ENCODE measurements around the gene RSBN1.
A peak's percentile ranks its signal among the peaks of the same experiment; 100 is the strongest.
"Not testable (repeated sequence)": the region's sequence is repeated elsewhere in the genome, so short reads cannot be mapped to it uniquely, and the experiment has no call there.

The RSBN1 gene

GRCh38 chr1:113811888-113812660, at the start of gene RSBN1:
Gene RSBN1, minus strand, starts transcription at chr1:113812476. Its CDS starts 64 bp downstream, at chr1:113812412.
- DNase-seq = peak; percentile 98

- DNase-seq = no peak
These were observed 49.4 kb upstream of the RSBN1 start for GRCh38 chr1:113861641-113862040.

DNA sequence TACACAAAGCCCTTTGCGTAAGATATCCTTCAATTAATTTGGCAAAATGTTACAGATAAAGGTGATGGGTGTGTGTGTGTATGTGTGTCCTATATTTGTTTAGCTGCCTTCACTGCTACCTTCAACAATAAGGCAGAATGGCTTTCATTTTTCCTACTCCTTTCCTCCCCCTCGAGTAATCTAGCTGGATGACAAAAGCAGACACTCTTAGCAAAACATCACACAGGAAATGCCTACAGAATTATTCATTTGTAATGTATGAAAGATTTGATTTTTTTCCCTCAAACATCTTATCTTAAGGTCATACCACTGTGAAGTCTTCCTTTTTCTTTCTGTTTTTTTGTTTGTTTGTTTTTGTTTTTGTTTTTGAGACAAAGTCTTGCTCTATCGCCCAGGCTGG, 48.6 kb upstream of the RSBN1 start:
- DNase-seq = no peak

GRCh38 chr1:113859478-113860175, 47.4 kb upstream of the RSBN1 start:
- DNase-seq = no peak

DNA sequence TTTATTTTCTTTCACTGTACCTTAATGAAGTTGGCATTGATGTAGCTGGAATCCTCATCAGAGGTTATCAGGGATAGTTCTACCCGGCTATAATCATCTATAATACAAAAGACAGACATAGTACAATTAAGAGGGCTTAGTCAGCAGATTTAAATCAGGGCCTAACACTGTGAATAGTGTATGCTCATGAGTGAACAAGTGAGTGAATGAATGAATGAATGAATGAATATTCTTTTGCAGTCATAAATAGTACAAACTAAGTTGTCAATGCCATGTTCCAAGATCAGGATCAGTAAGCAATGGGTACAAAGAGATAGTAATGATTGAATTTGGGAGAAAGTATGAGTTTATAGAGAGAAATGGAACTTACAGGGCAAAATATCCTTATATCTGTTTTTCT, 46.7 kb upstream of the RSBN1 start:
- no peak for DNase-seq

GRCh38 chr1:113858418-113858817, 46.1 kb upstream of the RSBN1 start:
- no peak for DNase-seq

DNA sequence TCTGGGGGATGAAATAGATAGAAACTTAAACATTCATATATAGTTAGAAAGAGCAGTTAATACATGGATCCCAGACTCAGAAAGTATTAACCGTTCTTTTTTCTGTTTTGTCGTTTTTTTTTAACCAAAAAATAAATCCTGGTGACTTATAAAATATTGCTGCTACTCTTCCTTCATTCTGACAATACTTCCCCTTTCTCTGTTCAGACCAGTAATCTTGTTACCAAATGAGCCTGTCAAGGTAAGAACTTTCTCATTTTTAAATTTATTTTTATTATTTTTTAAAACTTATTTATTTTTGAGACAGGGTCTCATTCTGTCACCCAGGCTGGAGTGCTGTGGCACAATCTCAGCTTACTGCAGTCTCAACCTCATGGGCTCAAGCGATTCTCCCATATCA, 45.5 kb upstream of the RSBN1 start:
- DNase-seq = no peak

DNA sequence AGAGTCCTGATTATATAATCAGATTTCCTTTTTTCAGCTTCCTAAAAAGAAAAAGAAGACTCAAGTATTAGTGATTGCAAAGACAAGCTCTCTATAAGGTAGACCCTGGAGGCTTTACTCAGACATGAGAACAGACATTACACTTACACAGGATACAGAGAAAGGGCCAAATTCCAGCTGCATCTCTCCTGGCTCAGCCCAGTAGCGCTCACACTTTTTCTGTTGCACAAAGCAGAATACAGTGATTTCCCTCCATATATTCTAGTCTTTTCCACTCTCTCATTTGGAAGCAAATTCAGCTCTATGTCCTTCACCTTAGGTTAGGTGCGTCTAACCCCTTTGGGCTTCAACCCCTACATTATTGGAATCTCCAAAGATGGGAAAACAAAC, 44.1 kb upstream of the RSBN1 start:
- no peak for DNase-seq

GRCh38 chr1:113855630-113856400, 43.5 kb upstream of the RSBN1 start:
- no peak for DNase-seq

DNA sequence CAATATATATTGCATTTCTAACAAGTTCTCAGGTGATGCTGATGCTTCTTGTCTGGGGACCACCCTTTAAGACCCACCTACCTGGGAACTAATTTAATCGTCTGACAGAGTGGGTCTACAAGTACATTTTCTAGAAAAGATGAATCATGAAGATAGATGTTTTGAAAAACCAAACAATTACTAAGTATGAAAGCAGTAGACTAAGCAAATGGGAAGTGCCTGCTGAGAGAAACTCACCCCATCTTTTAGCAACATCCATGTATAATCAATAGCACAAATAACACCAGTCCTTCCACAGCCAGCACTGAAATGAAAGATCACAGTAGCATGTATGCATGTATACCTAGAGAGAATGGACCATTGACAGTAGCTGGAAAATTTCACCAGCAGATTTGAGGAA, 42.0 kb upstream of the RSBN1 start:
- DNase-seq = no peak

- not testable (repeated sequence) for DNase-seq
These were observed 40.4 kb upstream of the RSBN1 start for GRCh38 chr1:113852694-113853093.

- DNase-seq = no peak
These were observed 38.0 kb upstream of the RSBN1 start for GRCh38 chr1:113850127-113850796.

- DNase-seq = no peak
These were observed 36.8 kb upstream of the RSBN1 start for GRCh38 chr1:113849072-113849471.

- DNase-seq = no peak
These were observed 34.2 kb upstream of the RSBN1 start for GRCh38 chr1:113846391-113847035.

DNA sequence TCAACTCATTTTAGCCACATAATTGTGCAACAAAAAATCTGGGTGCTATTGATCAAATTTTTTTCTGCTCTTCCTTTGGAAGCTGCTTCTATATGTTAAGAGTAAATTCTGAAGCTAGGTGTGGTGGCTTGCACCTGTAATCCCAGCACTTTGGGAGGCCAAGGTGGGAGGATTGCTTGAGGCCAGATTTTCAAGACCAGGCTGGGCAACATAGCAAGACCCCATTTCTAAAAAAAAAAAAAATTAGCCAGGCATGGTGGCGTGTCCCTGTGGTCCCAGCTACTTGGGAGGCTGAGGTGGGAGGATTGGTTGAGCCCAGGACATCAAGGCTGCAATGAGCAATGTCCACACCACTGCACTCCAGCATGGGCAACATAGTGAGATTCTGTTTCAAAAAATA, 24.3 kb upstream of the RSBN1 start:
- DNase-seq = no peak

GRCh38 chr1:113835686-113836290, 23.5 kb upstream of the RSBN1 start:
- peak; percentile 12 for DNase-seq

DNA sequence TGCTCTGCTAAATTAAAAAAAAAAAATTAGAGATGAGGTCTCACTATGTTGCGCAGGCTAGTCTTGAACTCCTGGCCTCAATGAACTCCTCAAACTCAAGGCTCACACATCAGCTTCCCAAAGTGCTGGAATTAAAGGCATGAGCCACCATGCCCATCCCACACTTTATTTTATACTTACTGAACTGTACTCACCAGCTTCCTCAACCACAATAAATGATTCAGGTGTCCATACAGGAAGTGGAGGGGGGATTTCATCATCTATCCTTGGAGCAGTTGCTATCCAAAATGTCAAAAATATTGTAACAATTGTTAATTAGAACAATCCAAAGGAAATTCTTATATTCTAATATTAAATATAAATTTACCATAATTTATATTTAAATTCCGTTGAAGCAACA, 22.4 kb upstream of the RSBN1 start:
- DNase-seq = no peak

GRCh38 chr1:113830039-113830438, 17.8 kb upstream of the RSBN1 start:
- no peak for DNase-seq

DNA sequence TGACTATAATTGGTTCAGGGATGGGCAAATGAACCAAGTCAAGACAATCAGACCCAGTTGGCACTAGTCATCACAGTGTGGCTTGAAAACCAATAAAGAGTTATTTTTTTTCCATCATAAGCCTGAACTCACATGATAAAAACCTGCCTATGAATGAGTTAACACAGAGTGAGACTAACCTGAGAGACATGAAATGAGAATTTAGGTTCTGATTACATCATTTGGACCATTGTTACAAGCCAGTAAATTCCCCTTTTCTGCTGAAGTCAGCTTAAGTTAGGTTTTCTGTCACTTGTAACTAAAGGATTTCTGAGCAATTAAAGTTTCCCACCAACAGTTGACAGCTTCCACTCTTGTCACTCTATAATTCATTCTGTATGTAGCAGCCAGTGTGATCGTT, 9.6 kb upstream of the RSBN1 start:
- DNase-seq = no peak

- DNase-seq = no peak
These were observed 6.3 kb upstream of the RSBN1 start for GRCh38 chr1:113818578-113818977.

GRCh38 chr1:113813218-113813617, 942 bp upstream of the RSBN1 start:
- no peak for DNase-seq

GRCh38 chr1:113812661-113813135, 422 bp upstream of the RSBN1 start:
- no peak for DNase-seq
